Measurements from ENCODE around the gene LRRC30.
"Not testable (repeated sequence)": the region's sequence is repeated elsewhere in the genome, so short reads cannot be mapped to it uniquely, and the experiment has no call there.

LRRC30 gene

GRCh38 chr18:7230626-7231349 is at the start of gene LRRC30:
Gene LRRC30, plus strand, starts transcription at chr18:7231089. Its CDS starts 50 bp downstream, at chr18:7231139.
- no peak for DNase-seq

- no peak for DNase-seq
These were observed 45.2 kb upstream of the LRRC30 start for GRCh38 chr18:7185701-7186100.

- DNase-seq: no peak
These were observed 40.2 kb upstream of the LRRC30 start for GRCh38 chr18:7190547-7191156.

- no peak for DNase-seq
These were observed 39.2 kb upstream of the LRRC30 start for GRCh38 chr18:7191736-7192135.

GRCh38 chr18:7195266-7195665 is 35.6 kb upstream of the LRRC30 start:
- DNase-seq: no peak

GRCh38 chr18:7196421-7196820 is 34.5 kb upstream of the LRRC30 start:
- no peak for DNase-seq

- no peak for DNase-seq
These were observed 33.0 kb upstream of the LRRC30 start for GRCh38 chr18:7197854-7198253.

- no peak for DNase-seq
These were observed 32.6 kb upstream of the LRRC30 start for GRCh38 chr18:7198326-7198725.

- DNase-seq: no peak
These were observed 29.8 kb upstream of the LRRC30 start for GRCh38 chr18:7201096-7201495.

GRCh38 chr18:7202169-7202568 is 28.7 kb upstream of the LRRC30 start:
- DNase-seq: no peak

GRCh38 chr18:7203601-7204000 is 27.3 kb upstream of the LRRC30 start:
- DNase-seq: not testable (repeated sequence)

GRCh38 chr18:7205346-7205745 is 25.5 kb upstream of the LRRC30 start:
- no peak for DNase-seq

GRCh38 chr18:7206217-7206616 is 24.7 kb upstream of the LRRC30 start:
- DNase-seq: no peak

- no peak for DNase-seq
These were observed 23.4 kb upstream of the LRRC30 start for GRCh38 chr18:7207366-7207915.

- DNase-seq: peak in 1 of 2 donors; percentile 1
These were observed 9.3 kb upstream of the LRRC30 start for GRCh38 chr18:7221424-7222155.

GRCh38 chr18:7224198-7224597 is 6.7 kb upstream of the LRRC30 start:
- no peak for DNase-seq

- no peak for DNase-seq
These were observed 1.3 kb downstream of the LRRC30 start for GRCh38 chr18:7232218-7232617.

GRCh38 chr18:7233134-7233810 is 2.4 kb downstream of the LRRC30 start:
- no peak for DNase-seq

- DNase-seq: no peak
These were observed 3.2 kb downstream of the LRRC30 start for GRCh38 chr18:7234091-7234490.

- DNase-seq: no peak
These were observed 4.1 kb downstream of the LRRC30 start for GRCh38 chr18:7234956-7235355.

GRCh38 chr18:7236072-7236471 is 5.2 kb downstream of the LRRC30 start:
- DNase-seq: no peak

- DNase-seq: no peak
These were observed 6.0 kb downstream of the LRRC30 start for GRCh38 chr18:7236933-7237332.

- DNase-seq: no peak
These were observed 6.9 kb downstream of the LRRC30 start for GRCh38 chr18:7237673-7238272.
